Glomerular endothelial cell (primary cell): ENCODE measurements around the gene ADGRD2. TPM values are rescaled to one million over a fixed set of nuclear protein-coding genes. Genes with fewer than 3 reads are reported as not detected.

Experiments
- DNase-seq: peaks from one replicate; pipeline ENCODE4 v3.0.0-alpha.2; 2011; ENCODE audit warnings: low read depth, low spot score; ENCODE audit errors: extremely low read depth
- total RNA-seq: library from RNA; depleted of rRNA; stranded (reverse); fragments of >200 nt; gene quantifications from 2 replicates; pipeline ENCODE4 v1.2.3, GENCODE V29; 2015

ADGRD2 gene
- total RNA-seq, 1 donor from 2014 or later, result not detected

DNA sequence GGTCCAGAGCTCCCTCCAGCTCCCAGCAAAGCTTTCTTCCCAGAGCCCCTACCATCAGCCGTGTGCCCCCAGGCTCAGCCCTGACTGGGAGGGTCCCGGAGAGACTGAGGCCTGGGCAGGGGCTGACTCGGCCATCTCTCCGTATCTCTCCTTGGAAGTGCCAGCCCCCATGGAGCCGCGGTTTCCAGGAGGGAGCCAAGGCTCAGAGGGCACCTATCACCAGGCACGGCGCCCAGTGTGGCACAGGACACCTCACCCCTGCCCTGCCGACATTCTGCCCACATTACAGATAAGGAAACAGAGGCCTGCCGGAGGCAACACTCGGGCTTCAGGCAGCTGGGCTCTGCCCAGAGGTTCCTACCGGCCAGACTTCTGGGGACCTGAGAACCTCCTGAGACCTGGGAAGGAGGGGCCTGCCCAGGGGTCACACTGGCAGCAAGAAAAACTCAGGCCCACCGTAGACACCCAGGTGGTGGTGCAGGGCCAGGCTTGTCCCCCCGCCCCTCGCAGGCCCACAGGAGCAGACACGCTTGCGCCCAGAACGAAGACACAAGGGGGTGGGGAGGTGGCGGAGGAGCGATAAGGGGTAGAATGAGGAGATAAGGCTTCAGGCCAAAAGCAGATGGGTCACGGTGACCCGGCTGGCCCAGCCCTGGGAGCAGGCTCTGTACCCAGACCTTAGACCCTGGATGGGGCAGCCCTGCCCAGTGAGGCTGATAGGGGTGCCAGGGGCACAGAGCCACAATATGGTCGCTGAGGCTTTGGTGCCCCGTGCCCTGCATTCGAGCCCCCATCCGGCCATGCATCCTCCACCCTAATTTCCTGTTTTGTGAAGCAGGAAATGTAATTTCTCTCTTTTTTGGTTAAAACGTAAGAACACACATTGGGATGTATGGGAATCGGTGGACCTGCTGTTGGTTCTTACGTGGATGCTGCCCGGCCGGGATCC lies 45.1 kb downstream of the ADGRD2 start:
- DNase-seq, result no peak

GRCh38 chr9:124496075-124496449 lies 45.8 kb downstream of the ADGRD2 start:
- DNase-seq, result no peak

DNA sequence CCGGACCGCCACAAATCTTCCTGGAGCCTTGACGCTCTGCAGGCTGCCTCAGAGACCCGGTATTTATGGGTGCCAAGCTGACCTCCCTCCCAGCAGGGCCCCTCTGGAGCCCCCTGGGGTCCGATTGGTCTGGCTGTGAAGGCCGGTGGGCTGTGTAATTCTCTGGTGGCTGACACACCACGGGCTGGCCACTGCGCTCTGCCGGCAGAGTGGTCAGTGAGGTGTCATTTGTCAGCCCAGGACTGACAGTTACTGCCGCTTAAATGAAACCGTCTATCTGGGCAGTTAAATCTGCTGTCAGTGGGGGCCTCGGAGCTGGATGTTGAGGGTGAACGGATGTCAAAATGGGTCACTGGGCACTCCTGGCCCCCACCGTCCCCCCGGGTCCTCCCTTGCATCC lies 46.2 kb downstream of the ADGRD2 start:
- no peak for DNase-seq

- no peak for DNase-seq
Observed at GRCh38 chr9:124497441-124497840, 47.2 kb downstream of the ADGRD2 start.

GRCh38 chr9:124498040-124498439 lies 47.8 kb downstream of the ADGRD2 start:
- DNase-seq, result no peak

DNA sequence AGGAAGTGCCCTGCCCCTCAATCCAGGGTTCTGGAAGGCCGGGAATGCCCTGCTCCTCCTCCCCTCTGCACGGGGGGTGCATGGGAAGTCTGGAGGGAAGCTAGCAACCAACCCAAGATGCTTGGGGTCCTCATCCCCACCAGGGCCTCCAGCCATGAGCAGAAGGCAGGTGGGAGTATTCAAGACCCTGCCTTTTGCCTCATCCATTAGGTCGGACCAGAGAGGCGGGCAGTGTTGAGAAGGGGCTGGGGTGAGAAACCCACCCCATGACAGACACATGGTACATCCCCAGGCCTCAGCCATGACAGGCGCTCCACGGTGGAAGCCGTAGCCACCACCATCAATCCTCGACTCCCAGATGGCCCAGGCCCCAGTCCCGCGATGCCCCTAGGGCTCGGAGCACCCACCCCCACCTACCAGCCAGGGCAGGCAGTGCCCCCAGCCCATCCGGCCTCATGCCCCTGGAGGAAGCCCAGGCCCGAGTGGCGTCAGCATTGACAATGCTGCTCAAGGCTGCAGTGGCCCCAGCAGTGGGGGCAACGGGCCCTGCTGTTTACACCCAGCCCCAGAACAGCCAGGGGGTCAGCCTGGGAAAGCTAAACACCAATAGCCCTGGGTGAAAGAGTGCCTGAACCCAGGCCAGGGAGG lies 48.4 kb downstream of the ADGRD2 start:
- no peak for DNase-seq

- no peak for DNase-seq
Observed at GRCh38 chr9:124499216-124499615, 49.0 kb downstream of the ADGRD2 start.

DNA sequence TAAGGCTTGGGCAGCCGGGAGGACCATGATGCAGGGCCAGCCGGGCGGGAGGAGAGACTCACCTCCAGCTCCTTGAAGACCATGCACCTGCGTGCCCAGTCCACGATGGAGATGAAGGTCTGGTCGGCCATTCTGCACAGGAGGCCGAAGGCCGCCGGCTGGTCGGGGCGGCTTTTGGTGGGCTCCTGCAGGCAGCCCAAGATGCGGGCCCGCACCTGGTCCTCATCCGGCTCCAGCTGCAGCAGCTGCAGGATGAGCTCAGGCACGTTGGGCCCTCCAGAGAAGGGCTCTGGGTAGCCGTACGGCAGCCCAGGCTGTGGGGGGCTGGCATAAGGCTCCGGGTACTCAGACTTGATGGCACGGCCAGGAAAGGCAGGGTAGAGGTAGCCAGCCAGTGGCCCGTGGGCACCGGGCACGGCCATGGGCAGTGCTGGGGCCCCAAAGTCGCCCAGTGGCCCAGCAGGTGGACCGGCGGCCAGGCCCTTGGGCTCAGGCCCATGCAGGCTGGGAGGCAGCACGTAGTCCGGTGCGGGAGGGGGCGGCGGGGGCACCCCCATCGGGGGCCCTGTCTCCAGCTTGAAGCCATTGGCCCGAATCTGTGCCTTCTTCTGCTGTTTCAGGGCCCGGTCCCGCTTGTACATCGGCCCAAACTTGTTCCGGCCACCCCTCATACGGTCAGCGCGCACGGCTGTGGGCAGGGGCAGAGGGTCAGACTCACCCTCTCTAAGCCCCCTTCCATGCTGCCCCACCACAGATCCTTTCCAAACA lies 50.0 kb downstream of the ADGRD2 start:
- DNase-seq, result no peak

DNA sequence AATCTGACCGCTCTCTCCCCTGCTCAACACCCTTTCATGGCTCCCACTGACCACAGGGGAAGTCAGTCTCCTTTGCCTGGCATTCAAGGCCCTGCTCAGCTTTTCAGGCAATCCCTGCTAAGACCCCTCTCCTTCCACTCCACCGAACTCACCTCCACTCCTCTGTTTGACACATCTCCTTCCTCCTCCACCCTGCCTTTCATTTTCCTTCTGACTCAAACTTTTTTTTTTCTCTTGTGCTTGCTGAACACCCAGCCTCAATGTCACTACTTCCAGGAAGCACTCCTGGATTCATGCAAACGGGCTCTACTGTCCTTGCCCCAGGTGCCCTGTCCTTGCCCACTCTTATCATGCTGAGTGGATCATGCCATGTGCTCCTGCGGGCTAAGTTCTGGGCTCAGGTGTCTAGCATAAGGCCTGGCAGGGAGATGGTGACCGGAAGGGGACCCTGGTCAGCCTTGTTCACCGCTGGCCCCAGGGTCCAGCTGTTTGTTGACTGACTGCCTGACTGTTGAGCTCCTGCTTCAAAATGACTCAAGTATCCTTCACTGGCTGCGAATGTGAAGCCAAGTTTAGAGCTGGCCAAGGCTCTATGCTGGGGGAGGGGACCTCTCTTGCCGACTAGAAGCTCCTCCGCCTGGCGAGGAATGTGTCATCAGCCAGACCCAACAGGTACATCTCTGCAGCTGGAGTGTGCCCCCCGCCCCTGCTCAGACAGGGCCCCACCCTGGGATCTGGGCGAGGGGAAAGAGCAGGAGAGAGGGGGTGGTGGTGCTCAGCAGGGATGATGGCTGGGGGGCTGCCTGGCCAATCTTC lies 50.8 kb downstream of the ADGRD2 start:
- DNase-seq, result no peak

DNA sequence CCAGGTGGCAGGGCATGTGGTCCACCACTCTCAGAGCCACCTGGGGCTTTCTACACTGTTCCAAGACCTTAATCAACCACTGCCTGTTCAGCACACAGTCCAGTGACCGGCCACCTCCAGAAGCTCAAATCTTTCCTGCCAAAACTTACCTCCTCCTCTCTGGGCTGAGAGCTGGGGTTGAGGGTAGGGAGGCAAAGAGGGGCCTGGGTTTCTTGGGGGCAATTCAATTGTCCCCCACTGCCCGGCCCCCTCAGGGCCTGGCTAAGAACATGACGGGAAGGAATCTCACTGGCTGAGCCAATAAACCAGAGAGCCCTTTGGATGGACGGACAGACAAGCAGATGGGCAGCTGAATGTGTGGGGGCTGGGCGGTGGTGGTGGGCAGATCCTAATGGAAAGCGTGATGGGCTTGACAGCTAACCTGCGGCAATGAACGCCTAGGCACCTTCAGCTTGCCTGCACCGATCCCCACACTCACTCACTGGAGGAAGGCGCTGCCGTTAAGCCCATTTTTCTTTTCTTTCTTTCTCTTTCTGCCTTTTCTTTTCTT lies 51.6 kb downstream of the ADGRD2 start:
- DNase-seq, result no peak

DNA sequence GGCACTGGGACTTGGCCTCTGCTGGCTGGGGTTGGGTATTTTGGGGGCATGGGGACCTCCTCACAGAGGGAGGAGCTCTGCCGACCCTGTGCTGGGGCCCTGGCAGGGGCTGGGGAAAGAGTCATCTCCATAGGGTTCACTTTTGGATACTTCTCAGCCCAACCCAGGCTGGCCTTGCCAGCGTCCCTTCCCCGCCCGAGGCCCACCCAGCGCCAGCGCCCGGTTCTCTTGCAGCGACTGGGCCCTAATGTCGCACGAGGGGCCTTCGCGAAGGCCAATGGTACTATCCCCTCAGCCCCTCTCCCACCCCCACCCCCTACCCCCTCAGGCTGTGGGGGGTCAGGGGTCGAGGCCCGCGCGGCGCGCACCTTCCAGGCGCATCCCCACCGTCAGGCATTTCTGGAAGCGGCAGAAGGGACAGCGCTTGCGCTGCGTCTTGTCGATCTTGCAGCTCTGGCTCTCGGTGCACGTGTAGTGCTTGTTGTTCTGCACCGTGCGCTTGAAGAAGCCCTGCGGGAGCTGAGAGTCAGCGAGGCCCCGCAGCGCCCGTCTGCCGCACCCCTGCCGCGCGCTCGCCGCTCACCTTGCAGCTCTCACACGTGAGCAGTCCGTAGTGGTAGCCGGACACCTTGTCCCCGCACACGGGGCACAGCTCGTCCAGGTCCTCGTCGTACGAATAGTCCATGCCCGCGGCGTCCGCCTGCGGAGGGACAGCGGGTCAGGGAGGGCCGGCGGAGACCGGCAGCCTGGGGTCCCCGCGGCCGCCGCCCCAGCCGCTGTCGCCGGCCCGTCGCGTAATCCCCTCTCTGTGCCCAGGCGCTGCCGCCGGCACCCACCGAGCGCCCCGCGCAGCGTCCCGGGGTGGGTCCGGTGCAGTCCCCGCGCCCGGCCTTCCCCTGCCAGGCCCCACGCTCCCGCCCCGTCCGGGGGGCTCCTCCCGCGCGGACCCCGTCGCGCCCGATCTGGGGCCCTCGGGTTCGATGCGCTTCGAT lies 52.8 kb downstream of the ADGRD2 start:
- no peak for DNase-seq

GRCh38 chr9:124503713-124504529 lies 53.7 kb downstream of the ADGRD2 start:
- DNase-seq, result no peak

GRCh38 chr9:124504530-124505005 lies 54.3 kb downstream of the ADGRD2 start:
- DNase-seq, result no peak

GRCh38 chr9:124505006-124505900 lies 55.0 kb downstream of the ADGRD2 start:
- DNase-seq, result no peak

GRCh38 chr9:124505901-124506346 lies 55.7 kb downstream of the ADGRD2 start:
- no peak for DNase-seq

- no peak for DNase-seq
Observed at GRCh38 chr9:124506433-124506832, 56.2 kb downstream of the ADGRD2 start.
